ENCODE results near the gene KRT82. TPM values are rescaled to one million over a fixed set of nuclear protein-coding genes. Genes with fewer than 3 reads are reported as not detected.
A peak's percentile ranks its signal among the peaks of the same experiment; 100 is the strongest.
"Not testable (repeated sequence)": the region's sequence is repeated elsewhere in the genome, so short reads cannot be mapped to it uniquely, and the experiment has no call there.

KRT82 gene
- total RNA-seq: under 1 TPM in 2 of 8 experiments, not detected in 6; 0.14 TPM

- in situ Hi-C loops (cut with MboI; ENCODE audit: low pct_unique_long_range_greater_than_20kb in 2 of 9, low sequenced_read_pairs in 9 of 9, unreplicated experiment in 9 of 9): no loop called here
- no peak within 1 kb of the TSS for H3K4me3 ChIP-seq
- WGBS, 10 experiments: 64 to 85% (median 72%) methylated on average over 2 to 10 of the region's 14 CpGs; no CpG with 5 or more reads in 4 of the 10 experiments
- no peak for ATAC-seq (replicated peaks in 6 of 8)
- H3K27ac ChIP-seq: no peak within 1 kb of the TSS
- no peaks in the 10 kb centered on the region for H3K4me1 ChIP-seq (replicated peaks in 1 of 2)
These were observed at the start of gene KRT82 for GRCh38 chr12:52405922-52406385. TSS of gene KRT82 (minus strand) at chr12:52406335. CDS start at chr12:52406277, 58 bp downstream.

DNA sequence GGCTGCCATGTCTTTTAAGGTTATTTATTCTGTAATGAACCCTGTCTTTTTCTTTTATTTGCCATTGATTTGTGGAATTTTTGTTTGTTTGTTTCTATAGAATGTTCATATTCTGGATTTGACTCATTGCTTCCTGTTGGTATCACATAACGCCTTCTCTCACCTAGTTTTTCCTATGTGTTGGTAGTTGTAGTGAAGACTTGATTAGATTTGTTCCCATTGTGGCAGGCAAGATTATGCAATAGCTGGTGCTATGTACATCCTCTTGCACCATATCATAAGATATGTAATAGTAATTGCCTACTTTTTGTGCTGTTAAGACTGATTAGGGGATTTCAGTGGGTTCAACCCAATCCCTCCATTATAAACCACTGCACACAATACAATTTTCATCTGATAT lies 49.7 kb upstream of the KRT82 start:
- H3K4me3 ChIP-seq: no peak overlapping the region
- no peaks in the 10 kb centered on the region for H3K4me1 ChIP-seq (replicated peaks in 1 of 2)
- ATAC-seq (replicated peaks in 6 of 8): no peak
- no peak overlapping the region for H3K27ac ChIP-seq
- in situ Hi-C loops (cut with MboI; ENCODE audit: low pct_unique_long_range_greater_than_20kb in 2 of 9, low sequenced_read_pairs in 9 of 9, unreplicated experiment in 9 of 9): no loop called here
- 0 to 100% (median 71%) methylated on average over 1 of the region's 1 CpG; no CpG with 5 or more reads in 2 of the 10 experiments for WGBS, 10 experiments

GRCh38 chr12:52454411-52455201 lies 48.5 kb upstream of the KRT82 start:
- Histone ChIP-seq H3K4me3 (no peak overlapping the region), H3K4me1 (replicated peaks in 1 of 2) (no peaks in the 10 kb centered on the region), H3K27ac (no peak overlapping the region)
- in situ Hi-C loops (cut with MboI; ENCODE audit: low pct_unique_long_range_greater_than_20kb in 2 of 9, low sequenced_read_pairs in 9 of 9, unreplicated experiment in 9 of 9): no loop called here
- WGBS, 10 experiments: 0 to 56% (median 8%) methylated on average over 1 to 3 of the region's 3 CpGs
- ATAC-seq (replicated peaks in 6 of 8): peak in 7 of 8 experiments; percentile 29 to 89 (median 74)

DNA sequence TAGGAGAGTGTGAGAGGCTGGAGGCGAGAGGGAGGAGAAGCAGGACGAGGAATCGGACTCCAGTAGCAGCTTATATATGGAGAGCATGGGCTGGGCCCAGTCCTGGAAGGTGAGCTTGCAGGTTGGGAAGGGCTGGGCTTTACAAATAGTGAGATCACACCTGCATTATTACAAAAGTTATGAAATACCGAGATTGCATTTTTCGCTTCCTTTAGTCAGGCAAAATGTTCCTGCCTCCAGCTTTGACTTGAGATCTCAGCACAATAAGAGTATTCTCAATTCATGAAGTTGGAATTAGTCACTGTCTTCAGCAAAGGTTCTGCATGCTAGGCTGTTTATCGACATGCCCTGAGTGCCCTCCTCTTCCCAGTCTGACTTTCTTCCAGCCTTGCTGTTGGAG lies 46.0 kb upstream of the KRT82 start, which contains the start of gene KRT6B:
KRT6B (minus strand) TSS at position 46 of the 400 bp plus-strand sequence. CDS start 68 bp downstream, outside the sequence.
- no peak for ATAC-seq (replicated peaks in 6 of 8)
- in situ Hi-C loops (cut with MboI; ENCODE audit: low pct_unique_long_range_greater_than_20kb in 2 of 9, low sequenced_read_pairs in 9 of 9, unreplicated experiment in 9 of 9): no loop called here
- Histone ChIP-seq H3K4me1 (replicated peaks in 1 of 2) (no peaks in the 10 kb centered on the region), H3K4me3 (no peak within 1 kb of the TSS), H3K27ac (no peak within 1 kb of the TSS)
- 67 to 100% (median 84%) methylated on average over 1 to 6 of the region's 6 CpGs; no CpG with 5 or more reads in 3 of the 10 experiments for WGBS, 10 experiments

DNA sequence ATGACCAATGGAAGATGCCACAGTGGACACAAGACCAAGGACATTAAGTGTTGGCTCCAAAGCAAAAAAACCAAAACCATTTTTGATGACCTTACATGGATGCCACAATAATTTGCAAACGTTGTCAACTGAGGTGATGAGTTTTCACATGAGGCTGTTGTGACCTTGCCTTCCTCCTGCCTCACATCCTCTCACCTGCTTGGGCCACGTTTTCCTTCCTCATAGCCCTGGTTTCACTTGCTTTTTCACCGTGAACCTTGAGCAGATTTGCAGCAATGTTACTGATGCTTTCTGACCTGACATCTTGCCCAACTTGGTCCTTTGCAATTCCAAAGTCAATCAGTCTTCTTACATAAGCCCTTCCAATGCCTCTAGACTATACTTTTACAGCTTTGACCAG lies 42.1 kb upstream of the KRT82 start:
- Histone ChIP-seq H3K4me3 (no peak overlapping the region), H3K27ac (no peak overlapping the region), H3K4me1 (replicated peaks in 1 of 2) (no peaks in the 10 kb centered on the region)
- 24 to 83% (median 42%) methylated on average over 1 to 3 of the region's 3 CpGs; no CpG with 5 or more reads in 3 of the 10 experiments for WGBS, 10 experiments
- in situ Hi-C loops (cut with MboI; ENCODE audit: low pct_unique_long_range_greater_than_20kb in 2 of 9, low sequenced_read_pairs in 9 of 9, unreplicated experiment in 9 of 9): no loop called here
- ATAC-seq (replicated peaks in 6 of 8): no peak

GRCh38 chr12:52447196-52447595 lies 41.1 kb upstream of the KRT82 start:
- H3K27ac ChIP-seq; H3K4me3 ChIP-seq; H3K4me1 ChIP-seq (replicated peaks in 1 of 2); in situ Hi-C loops (cut with MboI; ENCODE audit: low pct_unique_long_range_greater_than_20kb in 2 of 9, low sequenced_read_pairs in 9 of 9, unreplicated experiment in 9 of 9); ATAC-seq (replicated peaks in 6 of 8): not testable (repeated sequence)
- 100% methylated on average over 1 of the region's 11 CpGs; no CpG with 5 or more reads in 9 of the 10 experiments for WGBS, 10 experiments

GRCh38 chr12:52446367-52447045 lies 40.4 kb upstream of the KRT82 start:
- Histone ChIP-seq H3K4me3 (no peak overlapping the region), H3K27ac (no peak overlapping the region), H3K4me1 (replicated peaks in 1 of 2) (peaks cover 0 to 2% of the 10 kb centered on the region in 2 donors)
- 40 to 91% (median 80%) methylated on average over 1 to 6 of the region's 6 CpGs; no CpG with 5 or more reads in 3 of the 10 experiments for WGBS, 10 experiments
- in situ Hi-C loops (cut with MboI; ENCODE audit: low pct_unique_long_range_greater_than_20kb in 2 of 9, low sequenced_read_pairs in 9 of 9, unreplicated experiment in 9 of 9): no loop called here
- ATAC-seq (replicated peaks in 6 of 8): no peak

GRCh38 chr12:52445876-52446275 lies 39.7 kb upstream of the KRT82 start:
- Histone ChIP-seq H3K4me3 (no peak overlapping the region), H3K4me1 (replicated peaks in 1 of 2) (peaks cover 0 to 6% of the 10 kb centered on the region in 2 donors), H3K27ac (no peak overlapping the region)
- 20 to 100% (median 47%) methylated on average over 1 to 3 of the region's 3 CpGs; no CpG with 5 or more reads in 3 of the 10 experiments for WGBS, 10 experiments
- ATAC-seq (replicated peaks in 6 of 8): no peak
- in situ Hi-C loops (cut with MboI; ENCODE audit: low pct_unique_long_range_greater_than_20kb in 2 of 9, low sequenced_read_pairs in 9 of 9, unreplicated experiment in 9 of 9): no loop called here

GRCh38 chr12:52444647-52445595 lies 38.8 kb upstream of the KRT82 start:
- H3K27ac ChIP-seq: no peak overlapping the region
- in situ Hi-C loops (cut with MboI; ENCODE audit: low pct_unique_long_range_greater_than_20kb in 2 of 9, low sequenced_read_pairs in 9 of 9, unreplicated experiment in 9 of 9): no loop called here
- peaks cover 0 to 10% of the 10 kb centered on the region in 2 donors for H3K4me1 ChIP-seq (replicated peaks in 1 of 2)
- no peak overlapping the region for H3K4me3 ChIP-seq
- no peak for ATAC-seq (replicated peaks in 6 of 8)
- 41 to 93% (median 72%) methylated on average over 3 to 9 of the region's 10 CpGs for WGBS, 10 experiments

- Histone ChIP-seq H3K4me3 (no peak overlapping the region), H3K27ac (no peak overlapping the region), H3K4me1 (replicated peaks in 1 of 2) (peaks cover 0 to 10% of the 10 kb centered on the region in 2 donors)
- in situ Hi-C loops (cut with MboI; ENCODE audit: low pct_unique_long_range_greater_than_20kb in 2 of 9, low sequenced_read_pairs in 9 of 9, unreplicated experiment in 9 of 9): no loop called here
- ATAC-seq (replicated peaks in 6 of 8): no peak
- WGBS, 10 experiments: 47 to 88% (median 80%) methylated on average over 1 to 3 of the region's 3 CpGs; no CpG with 5 or more reads in 1 of the 10 experiments
These were observed 37.8 kb upstream of the KRT82 start for GRCh38 chr12:52443966-52444365.

DNA sequence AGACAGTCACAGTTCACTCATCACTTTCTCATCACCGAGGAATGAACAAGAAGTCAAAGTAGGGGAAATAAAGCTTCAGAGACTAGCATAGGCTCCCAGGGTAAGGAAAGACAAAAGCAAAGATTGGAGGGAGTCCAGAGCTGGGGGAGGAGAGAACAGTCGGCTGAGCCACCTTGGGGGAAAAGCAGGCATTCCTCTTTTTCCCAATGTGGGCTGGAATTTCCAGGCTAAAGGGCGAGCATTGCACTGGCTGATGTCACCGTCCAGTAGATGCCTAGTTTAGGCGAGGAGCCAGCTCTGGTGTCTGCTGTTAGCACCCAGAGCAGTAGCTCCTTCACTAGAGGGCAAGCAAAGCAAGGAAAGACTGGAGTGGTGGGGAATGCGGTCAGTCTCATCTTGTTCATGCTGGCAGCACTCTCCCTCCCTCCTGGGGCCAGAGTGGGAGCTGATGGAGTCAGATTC lies 36.5 kb upstream of the KRT82 start:
- peak in 5 of 8 experiments; percentile 5 to 83 (median 51) for ATAC-seq (replicated peaks in 6 of 8)
- Histone ChIP-seq H3K27ac (no peak overlapping the region), H3K4me3 (no peak overlapping the region)

DNA sequence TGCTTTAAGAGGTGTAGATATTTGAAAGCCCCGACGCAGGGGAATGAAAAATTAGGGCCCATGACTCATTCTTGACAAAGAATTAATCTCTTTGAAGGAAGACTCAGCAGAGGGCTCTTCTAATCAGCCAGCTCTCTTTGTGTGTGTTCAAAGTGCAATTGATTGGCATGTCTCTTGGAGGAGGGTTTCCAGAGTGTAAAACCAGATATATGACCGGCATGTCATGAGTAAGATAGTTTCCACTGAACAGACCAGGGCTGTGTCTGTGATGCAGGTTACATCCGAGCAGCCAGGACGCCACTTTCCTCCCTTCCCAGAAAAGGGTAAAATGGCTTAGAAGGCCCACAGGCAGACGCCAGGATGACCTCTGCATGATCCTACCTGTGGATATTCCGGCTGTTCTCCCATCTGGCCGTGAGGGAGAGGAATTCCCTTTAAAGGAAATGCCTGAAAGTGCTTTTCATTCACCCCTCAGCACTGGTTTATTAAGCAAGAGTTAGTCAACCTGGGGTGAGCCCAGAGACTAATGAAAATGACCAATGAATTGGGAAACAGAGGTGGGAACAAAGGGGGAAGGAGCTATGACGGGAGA lies 35.3 kb upstream of the KRT82 start:
- peaks cover 0 to 10% of the 10 kb centered on the region in 2 donors for H3K4me1 ChIP-seq (replicated peaks in 1 of 2)
- peak in 2 of 8 experiments; percentile 15 to 19 for ATAC-seq (replicated peaks in 6 of 8)
- in situ Hi-C loops (cut with MboI; ENCODE audit: low pct_unique_long_range_greater_than_20kb in 2 of 9, low sequenced_read_pairs in 9 of 9, unreplicated experiment in 9 of 9): no loop called here
- H3K27ac ChIP-seq: no peak overlapping the region
- H3K4me3 ChIP-seq: no peak overlapping the region
- 0 to 100% (median 56%) methylated on average over 1 to 9 of the region's 9 CpGs; no CpG with 5 or more reads in 1 of the 10 experiments for WGBS, 10 experiments

More for the DNA sequence above, 36.5 kb upstream of the KRT82 start:
- in situ Hi-C loops (cut with MboI; ENCODE audit: low pct_unique_long_range_greater_than_20kb in 2 of 9, low sequenced_read_pairs in 9 of 9, unreplicated experiment in 9 of 9): no loop called here
- 0 to 70% (median 27%) methylated on average over 1 to 4 of the region's 6 CpGs; no CpG with 5 or more reads in 1 of the 10 experiments for WGBS, 10 experiments
- peaks cover 0 to 10% of the 10 kb centered on the region in 2 donors for H3K4me1 ChIP-seq (replicated peaks in 1 of 2)
